HepG2 (cell line): ENCODE measurements around the gene ATG9A. TPM values are rescaled to one million over a fixed set of nuclear protein-coding genes. Genes with fewer than 3 reads are reported as not detected.

Experiments
- CENPT ChIP-seq: sonication (generic); formaldehyde crosslinking; IDR thresholded peaks from 2 replicates; pipeline ENCODE4 v1.8.0; 2022; ENCODE audit warnings: low read depth, mild to moderate bottlenecking, moderate library complexity, missing genetic modification reagents
- FOXJ3 ChIP-seq: sonication (generic); formaldehyde crosslinking; IDR thresholded peaks from 2 replicates; pipeline ENCODE4 v1.4.0; 2020; ENCODE audit warnings: missing genetic modification reagents, mild to moderate bottlenecking, borderline replicate concordance
- HDAC2 ChIP-seq: sonication (generic); formaldehyde crosslinking; IDR thresholded peaks from 2 replicates; pipeline ENCODE4 v1.4.0; 2020; ENCODE audit warnings: missing genetic modification reagents
- HNRNPH1 ChIP-seq: fragments of 200-400 bp; formaldehyde crosslinking; optimal IDR thresholded peaks from 2 replicates; pipeline ENCODE3; 2017; ENCODE audit warnings: mild to moderate bottlenecking, low read depth, low read length
- KLF12 ChIP-seq: sonication (generic); formaldehyde crosslinking; IDR thresholded peaks from 2 replicates; pipeline ENCODE4 v1.4.0; 2020; ENCODE audit warnings: missing genetic modification reagents, borderline replicate concordance
- KLF6 ChIP-seq: IDR thresholded peaks from 2 replicates; pipeline ENCODE4 v1.8.0; 2016; ENCODE audit warnings: missing biosample characterization, missing genetic modification reagents
- MEF2D ChIP-seq: sonication (generic); formaldehyde crosslinking; IDR thresholded peaks from 2 replicates; pipeline ENCODE4 v1.5.1; 2020; ENCODE audit warnings: mild to moderate bottlenecking, missing genetic modification reagents
- NR2F1 ChIP-seq, 2 experiments: fragments of 450-650 bp in 1 of 2; formaldehyde crosslinking in 1 of 2; IDR thresholded peaks; 2 replicates each; pipeline versions ENCODE4 v1.5.0 to v1.6.1; 2016 to 2020; ENCODE audit warnings: mild to moderate bottlenecking in 1 of 2, missing compliant biosample characterization in 1 of 2, missing genetic modification reagents in 1 of 2, moderate library complexity in 1 of 2
- SALL1 ChIP-seq: sonication (generic); formaldehyde crosslinking; IDR thresholded peaks from 2 replicates; pipeline ENCODE4 v1.8.0; 2022; ENCODE audit warnings: mild to moderate bottlenecking, missing genetic modification reagents
- SSRP1 ChIP-seq: IDR thresholded peaks from 2 replicates; pipeline ENCODE4 v1.6.1; 2016; ENCODE audit warnings: control low read depth
- TCF7 ChIP-seq: sonication (generic); IDR thresholded peaks from 2 replicates; pipeline ENCODE4 v1.6.1; 2016; ENCODE audit warnings: antibody characterized with exemption, low read depth
- TEAD3 ChIP-seq: optimal IDR thresholded peaks from 2 replicates; pipeline ENCODE3; 2016; ENCODE audit warnings: borderline replicate concordance
- ZNF530 ChIP-seq: sonication (generic); formaldehyde crosslinking; IDR thresholded peaks from 2 replicates; pipeline ENCODE4 v1.5.0; 2020; ENCODE audit warnings: low read depth, mild to moderate bottlenecking, missing genetic modification reagents
- ZNF562 ChIP-seq: sonication (generic); formaldehyde crosslinking; IDR thresholded peaks from 2 replicates; pipeline ENCODE4 v1.8.0; 2022; ENCODE audit warnings: missing genetic modification reagents, borderline replicate concordance
- ZNF570 ChIP-seq: sonication (generic); formaldehyde crosslinking; IDR thresholded peaks from 2 replicates; pipeline ENCODE4 v1.4.0; 2020; ENCODE audit warnings: mild to moderate bottlenecking, missing genetic modification reagents, borderline replicate concordance
- ZNF644 ChIP-seq: IDR thresholded peaks from 2 replicates; pipeline ENCODE4 v1.6.1; 2016; ENCODE audit warnings: low read depth
- ZNF652 ChIP-seq: IDR thresholded peaks from 2 replicates; pipeline ENCODE4 v1.6.1; 2016; ENCODE audit warnings: low read depth, borderline replicate concordance
- ZNF672 ChIP-seq: sonication (generic); formaldehyde crosslinking; IDR thresholded peaks from 2 replicates; pipeline ENCODE4 v1.8.1; 2022; ENCODE audit warnings: missing genetic modification reagents
- polyA plus RNA-seq, 8 experiments: library from polyadenylated mRNA; depleted of rRNA in 3 of 8; stranded (reverse) in 7 of 8; unstranded in 1 of 8; fragments of >200 nt; fragmentation: Illumina TruSeq in 4 of 8; extraction: Trizol in 4 of 8; gene quantifications; 2 replicates each; pipeline versions ENCODE4 v1.2.1 to v1.2.3, GENCODE V29; 2011 to 2016; ENCODE audit warnings: low read depth in 4 of 8, missing spikeins in 1 of 8, mixed read lengths in 1 of 8; ENCODE audit not compliant: insufficient read depth in 1 of 8
- total RNA-seq, 5 experiments: library from RNA; depleted of rRNA; stranded (reverse); fragments of >200 nt; fragmentation: Illumina TruSeq; extraction: Trizol; gene quantifications; 2 replicates each; pipeline ENCODE4 v1.2.3, GENCODE V29; 2016; ENCODE audit warnings: low read depth in 1 of 5
- TF ChIP-seq, protein P1 (sequence below): sonication (generic); formaldehyde crosslinking; IDR thresholded peaks from 2 replicates; pipeline ENCODE4 v1.4.0; 2020; ENCODE audit warnings: mild to moderate bottlenecking, missing genetic modification reagents
- TF ChIP-seq, protein P2 (sequence below): sonication (generic); formaldehyde crosslinking; IDR thresholded peaks from 2 replicates; pipeline ENCODE4 v1.8.1; 2022; ENCODE audit warnings: low read depth, mild to moderate bottlenecking, missing genetic modification reagents
- TF ChIP-seq, protein P3 (sequence below): sonication (generic); formaldehyde crosslinking; IDR thresholded peaks from 2 replicates; pipeline ENCODE4 v1.4.0; 2020; ENCODE audit warnings: mild to moderate bottlenecking, missing genetic modification reagents

ATG9A gene
- total and polyA plus RNA-seq, 2 of the 13 experiments (the other 11 are each of a cell fraction or from before 2014, with no cell fraction given) = 35.0 to 131 TPM

DNA sequence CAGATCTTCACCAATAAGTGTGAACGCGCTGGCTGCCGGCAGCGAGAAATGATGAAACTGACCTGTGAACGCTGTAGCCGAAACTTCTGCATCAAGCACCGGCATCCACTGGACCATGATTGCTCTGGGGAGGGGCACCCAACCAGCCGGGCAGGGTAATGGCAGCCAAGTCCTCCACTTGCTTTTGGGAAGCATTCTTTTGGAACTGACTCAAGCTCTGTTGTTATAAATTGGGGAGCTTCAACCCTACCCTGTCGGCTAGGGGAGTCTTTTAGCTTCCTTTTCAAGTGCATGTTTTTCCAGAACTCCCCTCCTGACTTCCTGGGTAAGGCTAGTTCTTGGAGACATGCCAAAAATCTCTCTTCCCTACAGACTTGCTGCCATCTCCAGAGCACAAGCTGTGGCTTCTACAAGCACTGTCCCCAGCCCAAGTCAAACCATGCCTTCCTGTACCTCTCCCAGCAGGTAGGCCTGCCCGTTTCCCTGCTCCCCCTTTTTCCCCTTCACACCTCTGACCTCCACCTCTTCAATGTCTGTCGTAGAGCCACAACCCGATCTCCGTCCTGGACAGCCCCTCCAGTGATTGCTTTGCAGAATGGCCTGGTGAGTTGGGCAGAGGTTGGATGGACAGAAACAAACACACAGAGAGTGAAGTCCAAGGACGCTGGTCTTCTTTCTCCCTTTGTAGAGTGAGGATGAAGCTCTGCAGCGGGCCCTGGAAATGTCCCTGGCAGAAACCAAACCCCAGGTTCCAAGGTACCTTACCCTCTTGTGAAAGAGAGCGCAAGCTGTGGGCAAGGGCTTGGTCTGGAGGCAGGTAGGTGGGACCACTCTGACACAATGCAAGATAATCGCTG lies 21.3 kb downstream of the ATG9A start (continued):
- TF ChIP-seq, protein P1, sequence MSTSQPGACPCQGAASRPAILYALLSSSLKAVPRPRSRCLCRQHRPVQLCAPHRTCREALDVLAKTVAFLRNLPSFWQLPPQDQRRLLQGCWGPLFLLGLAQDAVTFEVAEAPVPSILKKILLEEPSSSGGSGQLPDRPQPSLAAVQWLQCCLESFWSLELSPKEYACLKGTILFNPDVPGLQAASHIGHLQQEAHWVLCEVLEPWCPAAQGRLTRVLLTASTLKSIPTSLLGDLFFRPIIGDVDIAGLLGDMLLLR (CRISPR knock-in tag) = 0 out of 2 replicates have a peak, but pooled peaks have one; percentile 6
- TF ChIP-seq KLF6 (CRISPR knock-in tag) (peak; percentile 86), TCF7 (0 out of 2 replicates have a peak, but pooled peaks have one; percentile 25), ZNF570 (CRISPR knock-in tag) (no peak), HNRNPH1 (peak; percentile 75), ZNF652 (CRISPR knock-in tag) (no peak), ZNF530 (no peak), SSRP1 (CRISPR knock-in tag) (no peak; the same call in 1 of the 2 replicates), ZNF672 (CRISPR knock-in tag) (no peak), CENPT (CRISPR knock-in tag) (no peak), MEF2D (CRISPR knock-in tag) (peak; percentile 84), SALL1 (CRISPR knock-in tag) (peak; percentile 91), NR2F1 (CRISPR knock-in tag; IDR thresholded peaks at IDR 0.05) (peak; percentile 53 to 72; a peak in 3 of 4 replicates), FOXJ3 (peak; percentile 76; the same call in 1 of the 2 replicates), ZNF562 (CRISPR knock-in tag) (no peak), ZNF644 (CRISPR knock-in tag) (peak; percentile 99), TEAD3 (peak; percentile 77), HDAC2 (CRISPR knock-in tag) (peak; percentile 94), KLF12 (CRISPR knock-in tag) (no peak)
- TF ChIP-seq, protein P2, sequence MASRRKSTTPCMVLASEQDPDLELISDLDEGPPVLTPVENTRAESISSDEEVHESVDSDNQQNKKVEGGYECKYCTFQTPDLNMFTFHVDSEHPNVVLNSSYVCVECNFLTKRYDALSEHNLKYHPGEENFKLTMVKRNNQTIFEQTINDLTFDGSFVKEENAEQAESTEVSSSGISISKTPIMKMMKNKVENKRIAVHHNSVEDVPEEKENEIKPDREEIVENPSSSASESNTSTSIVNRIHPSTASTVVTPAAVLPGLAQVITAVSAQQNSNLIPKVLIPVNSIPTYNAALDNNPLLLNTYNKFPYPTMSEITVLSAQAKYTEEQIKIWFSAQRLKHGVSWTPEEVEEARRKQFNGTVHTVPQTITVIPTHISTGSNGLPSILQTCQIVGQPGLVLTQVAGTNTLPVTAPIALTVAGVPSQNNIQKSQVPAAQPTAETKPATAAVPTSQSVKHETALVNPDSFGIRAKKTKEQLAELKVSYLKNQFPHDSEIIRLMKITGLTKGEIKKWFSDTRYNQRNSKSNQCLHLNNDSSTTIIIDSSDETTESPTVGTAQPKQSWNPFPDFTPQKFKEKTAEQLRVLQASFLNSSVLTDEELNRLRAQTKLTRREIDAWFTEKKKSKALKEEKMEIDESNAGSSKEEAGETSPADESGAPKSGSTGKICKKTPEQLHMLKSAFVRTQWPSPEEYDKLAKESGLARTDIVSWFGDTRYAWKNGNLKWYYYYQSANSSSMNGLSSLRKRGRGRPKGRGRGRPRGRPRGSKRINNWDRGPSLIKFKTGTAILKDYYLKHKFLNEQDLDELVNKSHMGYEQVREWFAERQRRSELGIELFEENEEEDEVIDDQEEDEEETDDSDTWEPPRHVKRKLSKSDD (CRISPR knock-in tag) = no peak; the same call in 1 of the 2 replicates
- TF ChIP-seq, protein P3, sequence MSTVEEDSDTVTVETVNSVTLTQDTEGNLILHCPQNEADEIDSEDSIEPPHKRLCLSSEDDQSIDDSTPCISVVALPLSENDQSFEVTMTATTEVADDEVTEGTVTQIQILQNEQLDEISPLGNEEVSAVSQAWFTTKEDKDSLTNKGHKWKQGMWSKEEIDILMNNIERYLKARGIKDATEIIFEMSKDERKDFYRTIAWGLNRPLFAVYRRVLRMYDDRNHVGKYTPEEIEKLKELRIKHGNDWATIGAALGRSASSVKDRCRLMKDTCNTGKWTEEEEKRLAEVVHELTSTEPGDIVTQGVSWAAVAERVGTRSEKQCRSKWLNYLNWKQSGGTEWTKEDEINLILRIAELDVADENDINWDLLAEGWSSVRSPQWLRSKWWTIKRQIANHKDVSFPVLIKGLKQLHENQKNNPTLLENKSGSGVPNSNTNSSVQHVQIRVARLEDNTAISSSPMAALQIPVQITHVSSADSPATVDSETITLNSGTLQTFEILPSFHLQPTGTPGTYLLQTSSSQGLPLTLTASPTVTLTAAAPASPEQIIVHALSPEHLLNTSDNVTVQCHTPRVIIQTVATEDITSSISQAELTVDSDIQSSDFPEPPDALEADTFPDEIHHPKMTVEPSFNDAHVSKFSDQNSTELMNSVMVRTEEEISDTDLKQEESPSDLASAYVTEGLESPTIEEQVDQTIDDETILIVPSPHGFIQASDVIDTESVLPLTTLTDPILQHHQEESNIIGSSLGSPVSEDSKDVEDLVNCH (CRISPR knock-in tag) = no peak
